Measurements from ENCODE around the gene CAMTA1.

CAMTA1 gene

DNA sequence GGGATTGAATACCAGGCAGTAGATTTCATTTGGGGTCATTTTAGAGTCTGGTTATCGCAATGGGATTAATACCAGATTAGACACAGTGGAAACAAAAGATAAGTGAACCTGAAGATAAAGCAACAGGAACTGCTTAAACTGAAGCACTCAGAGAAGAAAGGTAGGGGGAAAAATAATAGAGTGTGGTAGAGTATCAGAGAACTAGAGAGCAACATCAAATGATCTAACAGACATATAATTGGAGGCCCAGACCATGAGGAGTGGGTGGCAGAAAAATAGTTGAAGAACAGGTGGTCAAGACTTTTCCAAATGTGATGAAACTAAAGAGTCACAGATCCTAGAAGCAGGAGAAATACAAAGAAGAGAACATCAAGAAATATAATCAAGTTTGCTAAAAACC lies 484.3 kb downstream of the CAMTA1 start:
- no peak for DNase-seq

DNA sequence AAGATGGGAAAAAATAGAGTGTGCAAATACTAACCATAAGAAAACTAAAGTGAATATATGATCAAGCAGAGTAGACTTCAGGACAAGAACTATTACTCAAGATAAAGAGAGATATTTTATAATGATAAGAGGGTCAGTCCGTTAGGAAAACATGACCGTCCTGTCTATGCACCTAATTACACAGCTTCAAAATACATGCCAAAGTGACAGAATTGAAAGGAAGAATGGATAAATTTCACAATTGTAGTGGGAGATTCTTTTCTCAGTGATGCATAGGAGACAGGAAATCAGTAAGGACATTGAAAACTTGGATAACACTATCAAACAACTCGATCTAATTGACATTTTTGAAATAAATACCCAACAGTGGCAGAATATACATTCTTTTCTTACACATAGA lies 489.0 kb downstream of the CAMTA1 start:
- DNase-seq = no peak

GRCh38 chr1:7278045-7278444 lies 492.8 kb downstream of the CAMTA1 start:
- DNase-seq = no peak

DNA sequence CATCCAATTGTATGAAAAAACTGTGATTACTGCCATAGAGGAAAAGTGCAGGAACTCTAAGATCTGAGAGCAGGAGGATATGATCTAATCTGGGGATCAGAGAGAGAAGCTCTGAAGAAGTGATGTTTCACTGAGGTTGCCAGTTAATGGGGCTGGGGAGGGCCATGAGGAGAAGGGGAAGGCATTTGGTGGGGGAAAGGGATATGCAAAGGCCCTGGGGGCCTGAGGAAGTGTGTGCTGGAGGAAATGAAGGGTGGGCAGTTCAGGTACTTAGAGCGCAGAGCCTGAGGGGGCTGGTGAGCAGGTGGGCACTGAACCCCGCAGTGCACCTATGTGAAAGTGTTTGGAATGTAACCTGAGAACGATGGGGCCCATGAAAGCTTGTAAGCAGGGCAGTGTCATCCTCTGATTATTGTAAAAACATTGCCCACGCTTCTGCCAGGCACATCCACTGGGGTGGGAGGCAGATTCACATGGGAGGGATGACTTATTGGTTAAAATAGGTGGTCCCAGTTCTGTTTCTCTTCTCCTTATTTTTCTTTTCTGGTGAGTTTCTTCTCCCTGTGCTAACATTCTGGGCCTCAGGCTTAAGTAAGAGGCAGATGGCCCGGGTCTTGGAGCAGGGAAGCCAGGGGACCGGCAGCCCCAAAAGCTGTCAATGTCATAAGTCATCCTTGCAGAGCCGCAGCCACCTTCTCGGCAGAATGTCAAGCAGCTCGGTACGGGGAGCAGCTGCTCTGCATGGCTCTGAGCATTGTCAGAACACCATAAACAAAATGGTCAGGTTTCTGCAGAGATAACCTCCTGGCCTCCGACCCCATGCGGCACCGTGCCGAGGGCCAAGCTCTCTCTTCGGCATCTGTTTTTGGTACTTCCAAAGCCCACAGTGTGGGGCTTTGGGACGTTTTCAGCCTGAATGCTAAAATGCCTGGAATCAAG lies 493.8 kb downstream of the CAMTA1 start:
- DNase-seq = no peak

- DNase-seq = no peak
These were observed 494.5 kb downstream of the CAMTA1 start for GRCh38 chr1:7279769-7280168.

DNA sequence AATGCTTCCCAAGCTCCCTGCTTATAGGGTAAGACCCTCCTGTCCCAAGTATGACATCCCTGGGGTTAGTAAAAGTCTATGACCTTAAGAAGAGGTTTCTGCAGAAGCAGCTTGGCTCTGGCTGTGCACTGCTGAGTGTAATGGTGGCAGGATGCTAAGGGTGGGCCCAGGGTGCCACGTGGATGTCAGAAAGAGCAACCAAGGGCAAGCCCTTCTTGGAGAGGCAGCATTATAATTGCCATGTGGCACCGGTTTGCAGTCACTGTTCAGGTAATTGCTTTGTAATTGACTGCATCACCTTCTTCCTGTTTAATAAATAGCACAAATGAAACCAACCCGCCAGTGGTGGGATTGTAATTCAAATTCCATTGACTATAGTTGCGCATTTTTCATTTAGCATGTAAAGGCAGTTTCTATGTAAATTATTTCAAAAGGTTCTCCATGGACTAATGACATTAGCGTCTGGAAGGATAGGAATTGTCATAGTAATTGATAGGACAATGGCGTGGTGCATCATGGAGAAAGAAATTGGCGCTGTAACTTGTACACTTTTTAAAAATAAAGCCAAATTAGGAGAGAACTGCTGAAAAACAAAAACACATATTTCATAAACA lies 495.2 kb downstream of the CAMTA1 start:
- no peak for DNase-seq

GRCh38 chr1:7281821-7282220 lies 496.6 kb downstream of the CAMTA1 start:
- DNase-seq = no peak

DNA sequence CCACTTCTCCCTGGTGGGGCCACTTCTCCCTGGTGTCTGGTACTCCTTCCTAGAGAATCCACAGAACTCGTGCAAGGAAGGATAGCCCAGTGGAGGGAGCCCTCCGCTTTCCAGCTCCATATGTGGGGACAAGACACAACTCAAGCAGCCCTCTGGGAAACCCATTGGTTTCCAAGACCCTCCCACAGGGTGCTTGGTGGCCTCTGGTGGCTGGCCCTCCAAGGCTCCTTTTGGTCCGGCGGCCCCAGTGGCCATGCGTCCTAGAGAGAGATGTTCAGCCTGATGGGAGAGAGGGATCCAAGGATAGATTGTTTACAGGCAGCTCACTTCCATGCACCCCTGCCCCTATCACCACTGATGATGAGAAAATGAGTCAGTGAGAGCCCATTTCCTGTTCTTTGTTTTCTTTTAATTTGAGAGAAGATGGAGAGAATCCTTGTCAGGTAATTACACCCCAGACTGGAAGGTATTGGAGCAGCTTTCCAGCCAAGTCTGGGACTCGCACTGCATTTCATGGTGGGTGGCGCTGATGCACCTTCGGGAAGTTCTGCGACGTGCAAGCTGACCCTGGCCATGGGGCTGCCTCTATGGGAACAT lies 499.7 kb downstream of the CAMTA1 start:
- DNase-seq = no peak

GRCh38 chr1:7285856-7286454 lies 500.7 kb downstream of the CAMTA1 start:
- DNase-seq = no peak

GRCh38 chr1:7287013-7287412 lies 501.8 kb downstream of the CAMTA1 start:
- DNase-seq = no peak

GRCh38 chr1:7288992-7289391 lies 503.7 kb downstream of the CAMTA1 start:
- DNase-seq = no peak

GRCh38 chr1:7289694-7290093 lies 504.4 kb downstream of the CAMTA1 start:
- DNase-seq = no peak

DNA sequence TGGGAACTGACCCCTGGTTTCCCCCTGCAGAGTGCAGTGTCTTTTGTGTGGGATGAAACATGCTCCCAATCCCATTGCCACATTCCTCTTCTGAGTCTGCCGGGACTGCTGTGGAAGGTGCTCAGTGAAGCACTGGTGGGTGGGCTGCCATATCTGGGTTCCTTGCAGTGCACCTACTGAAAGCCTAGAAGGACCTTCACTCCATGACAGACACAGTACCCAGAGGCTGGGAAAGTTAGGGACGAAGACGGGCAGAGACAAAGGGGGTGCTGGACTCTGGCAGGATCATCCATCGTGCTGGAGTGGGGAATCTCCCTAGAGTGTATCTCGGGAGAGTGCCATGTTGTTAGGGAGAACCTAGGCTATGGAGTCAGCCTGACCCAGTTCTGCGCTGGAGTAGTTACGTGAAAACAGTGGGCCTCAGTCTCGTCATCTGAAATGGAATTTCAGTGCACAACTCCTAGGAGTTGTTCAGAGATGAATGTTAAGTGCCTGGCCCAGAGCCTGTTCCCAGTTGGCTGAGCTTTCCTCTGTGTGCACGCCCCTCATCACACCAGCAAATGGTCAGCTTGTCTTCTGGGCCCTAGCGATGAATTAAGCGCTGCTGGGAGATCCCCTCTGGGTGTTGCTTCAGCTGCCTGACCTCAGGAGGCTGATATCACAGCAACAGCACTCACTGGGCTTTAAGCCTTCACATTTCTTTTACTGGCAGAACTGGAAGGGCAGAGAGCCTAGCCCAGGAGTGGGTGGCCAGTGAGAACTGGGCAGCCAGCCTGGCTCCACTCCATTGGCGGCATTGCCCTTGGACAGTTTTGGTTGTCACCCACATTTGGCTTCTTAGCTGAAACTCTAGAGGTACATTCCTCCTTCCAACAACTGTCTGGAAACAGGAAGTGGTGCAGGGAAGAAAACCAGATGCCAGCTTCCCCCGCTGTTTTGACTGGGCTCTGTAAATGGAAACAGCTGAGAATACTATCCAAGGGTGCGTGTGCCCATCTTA lies 506.0 kb downstream of the CAMTA1 start:
- no peak for DNase-seq

DNA sequence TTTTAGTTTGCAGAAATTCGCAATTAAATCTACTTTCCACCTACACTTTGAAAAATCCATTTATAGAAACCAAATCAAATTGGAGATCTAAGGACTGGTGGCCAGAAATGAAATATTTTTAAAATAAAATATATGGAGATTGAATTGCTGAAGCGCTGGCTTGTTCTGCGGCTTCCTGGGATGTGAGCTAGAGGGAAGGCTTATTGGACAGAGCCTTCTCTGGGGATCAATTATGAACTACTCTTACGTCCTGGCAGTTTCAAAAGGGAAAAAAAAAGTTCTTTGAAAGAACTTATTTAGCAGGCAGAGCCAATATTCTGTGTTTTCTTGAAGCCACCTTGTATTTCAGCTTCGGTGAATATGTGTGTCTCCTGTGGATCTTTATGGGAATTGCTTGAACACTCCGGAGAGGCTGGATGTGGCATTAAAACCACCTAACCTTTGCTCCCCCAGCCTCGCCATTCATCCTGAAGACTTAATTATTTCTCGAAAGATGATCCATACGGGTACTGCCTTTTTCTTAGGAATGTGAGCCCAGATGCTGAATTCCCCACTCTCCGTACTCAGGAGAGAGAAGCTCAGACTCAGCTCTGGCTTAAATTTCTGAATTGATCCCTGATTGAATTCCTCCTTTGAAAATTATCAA lies 506.9 kb downstream of the CAMTA1 start:
- DNase-seq = no peak

GRCh38 chr1:7292714-7293419 lies 507.6 kb downstream of the CAMTA1 start:
- no peak for DNase-seq

DNA sequence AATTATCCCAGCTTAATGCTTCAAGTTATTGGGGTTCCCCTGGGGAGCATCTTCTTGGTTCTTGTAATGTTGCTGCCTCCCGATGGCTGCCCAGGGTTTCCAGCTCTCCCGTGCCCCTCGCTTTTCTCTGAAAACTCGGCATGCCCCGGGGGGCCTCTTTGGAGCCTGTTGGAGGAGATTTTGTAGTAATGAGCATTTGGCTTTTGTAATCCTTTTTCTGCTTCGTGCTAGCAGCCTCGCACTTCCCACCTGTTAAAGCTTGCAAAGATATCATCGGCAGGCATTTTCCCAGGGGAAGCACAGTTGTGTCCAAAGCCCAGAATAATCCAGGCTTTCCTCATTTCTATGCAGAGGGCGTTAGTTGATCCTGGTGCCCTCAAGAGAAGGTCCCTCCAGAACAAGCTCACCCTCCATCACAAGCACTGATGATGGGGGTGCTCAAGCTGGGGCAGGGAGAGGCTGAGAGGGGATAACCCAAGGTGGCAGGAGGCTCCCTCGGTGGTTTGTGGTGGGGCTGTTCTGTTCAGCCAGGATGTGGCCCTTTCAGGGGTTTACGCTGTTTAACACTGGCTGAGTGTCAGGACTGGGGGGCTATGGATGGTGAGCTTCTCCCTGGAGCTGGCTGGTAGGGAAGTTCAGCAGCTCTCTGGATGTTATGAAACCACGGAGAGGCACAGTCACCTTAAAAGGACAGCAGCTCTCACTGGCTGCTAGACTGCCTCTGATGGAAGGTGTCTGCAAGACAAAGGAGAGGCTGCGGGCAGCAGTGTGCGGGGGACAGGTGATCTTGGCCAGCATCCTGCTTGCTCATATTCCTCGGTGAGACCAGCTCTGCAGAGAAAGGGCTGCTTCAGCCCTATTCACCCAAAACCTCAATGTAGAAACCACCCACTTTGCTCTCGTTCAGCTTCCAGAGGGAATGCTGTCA lies 508.7 kb downstream of the CAMTA1 start:
- no peak for DNase-seq

GRCh38 chr1:7294636-7295035 lies 509.4 kb downstream of the CAMTA1 start:
- DNase-seq = no peak

DNA sequence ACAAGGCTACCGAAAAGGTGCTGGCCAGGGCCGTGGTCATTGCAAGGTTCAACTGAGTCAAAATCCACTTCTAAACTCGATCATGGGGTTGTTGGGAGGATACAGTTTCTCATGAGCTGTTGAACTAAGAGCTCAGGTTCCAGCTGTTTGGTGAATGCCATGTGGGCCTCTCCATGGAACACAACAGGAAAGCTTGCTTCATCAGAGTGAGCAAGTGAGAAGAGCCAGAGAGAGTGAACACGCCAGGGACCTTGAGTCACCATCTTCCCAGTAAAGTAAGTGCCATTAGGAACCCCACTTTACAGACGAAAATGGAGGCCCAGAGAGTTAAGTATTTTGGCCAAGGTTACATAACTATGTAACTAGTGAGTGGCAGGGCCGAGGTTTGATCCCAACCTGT lies 510.7 kb downstream of the CAMTA1 start:
- no peak for DNase-seq

DNA sequence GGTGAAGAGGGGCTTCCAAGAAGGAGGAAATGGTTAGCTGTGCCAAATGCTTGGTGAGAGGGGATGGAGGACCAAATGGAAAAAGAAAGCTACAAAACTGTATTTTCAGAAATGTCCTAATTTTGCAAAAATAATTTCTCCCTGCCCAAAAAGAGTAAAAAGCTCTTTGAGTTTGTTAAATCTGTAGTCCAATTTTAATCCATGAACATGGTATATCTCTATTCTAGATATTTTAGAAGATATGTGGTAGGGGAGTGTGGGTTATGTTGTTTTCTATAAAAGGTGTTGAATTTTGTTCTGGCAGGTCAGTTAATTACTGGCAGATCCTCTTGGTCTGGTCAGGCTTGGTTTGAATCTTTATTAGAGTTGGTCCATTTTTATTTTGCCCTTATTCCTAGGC lies 511.7 kb downstream of the CAMTA1 start:
- DNase-seq = no peak

DNA sequence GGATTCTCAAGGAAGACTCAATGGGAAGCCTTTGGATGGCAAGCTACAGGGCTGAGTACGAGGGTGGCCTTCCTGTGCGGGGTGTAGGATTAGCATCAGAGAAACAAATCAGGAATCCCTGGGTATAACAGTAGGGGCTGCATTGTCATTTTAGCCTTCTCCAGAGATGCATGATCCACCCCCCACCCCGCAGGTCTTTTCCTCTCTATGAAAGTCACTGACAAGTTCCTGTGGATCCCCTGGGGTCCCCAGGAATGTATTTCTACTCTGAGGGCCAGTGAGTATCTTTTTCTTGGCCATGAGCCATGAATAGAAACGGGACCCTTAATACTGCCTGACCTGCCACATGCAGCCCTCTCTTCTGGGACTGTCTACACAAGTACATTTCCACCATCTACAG lies 512.9 kb downstream of the CAMTA1 start:
- no peak for DNase-seq
